ENCODE data around the gene FAM120AOS.

FAM120AOS gene

GRCh38 chr9:93419023-93419422 is 34.4 kb downstream of the FAM120AOS start:
- Histone ChIP-seq H3K4me3 (ENCODE audit: low read length) (no peak overlapping the region), H3K9me3 (ENCODE audit: insufficient read depth, low read length) (no peaks in the 10 kb centered on the region), H3K4me2 (ENCODE audit: low read length) (no peak overlapping the region), H3K9ac (ENCODE audit: low read length) (no peak overlapping the region), H3K27me3 (ENCODE audit: low read depth, low read length) (no peaks in the 10 kb centered on the region), H3K79me2 (ENCODE audit: low read length) (no peaks in the 10 kb centered on the region), H2AFZ (ENCODE audit: low read depth, low read length) (no peak overlapping the region), H3K36me3 (replicated peaks; ENCODE audit: low read depth, low read length) (no peaks in the 10 kb centered on the region), H3K4me1 (ENCODE audit: low read length) (no peaks in the 10 kb centered on the region), H4K20me1 (ENCODE audit: insufficient read depth, low read length) (no peaks in the 10 kb centered on the region), H3K27ac (ENCODE audit: low read length) (no peak overlapping the region)
- no peak for TF ChIP-seq EZH2phosphoT487 (IDR thresholded peaks at IDR 0.05; ENCODE audit: low read depth)
- no peak for TF ChIP-seq CTCF (IDR thresholded peaks at IDR 0.05; ENCODE audit: low read depth, low read length)

GRCh38 chr9:93417538-93417937 is 35.8 kb downstream of the FAM120AOS start:
- Histone ChIP-seq H3K27me3 (ENCODE audit: low read depth, low read length) (no peaks in the 10 kb centered on the region), H3K4me3 (ENCODE audit: low read length) (no peak overlapping the region), H3K27ac (ENCODE audit: low read length) (no peak overlapping the region), H3K9me3 (ENCODE audit: insufficient read depth, low read length) (no peaks in the 10 kb centered on the region), H3K36me3 (replicated peaks; ENCODE audit: low read depth, low read length) (no peaks in the 10 kb centered on the region), H3K4me2 (ENCODE audit: low read length) (no peak overlapping the region), H3K9ac (ENCODE audit: low read length) (no peak overlapping the region), H3K79me2 (ENCODE audit: low read length) (no peaks in the 10 kb centered on the region), H2AFZ (ENCODE audit: low read depth, low read length) (no peak overlapping the region), H4K20me1 (ENCODE audit: insufficient read depth, low read length) (no peaks in the 10 kb centered on the region), H3K4me1 (ENCODE audit: low read length) (no peaks in the 10 kb centered on the region)
- no peak for TF ChIP-seq EZH2phosphoT487 (IDR thresholded peaks at IDR 0.05; ENCODE audit: low read depth)
- no peak for TF ChIP-seq CTCF (IDR thresholded peaks at IDR 0.05; ENCODE audit: low read depth, low read length)

GRCh38 chr9:93416530-93417235 is 36.7 kb downstream of the FAM120AOS start:
- TF ChIP-seq EZH2phosphoT487 (IDR thresholded peaks at IDR 0.05; ENCODE audit: low read depth) = no peak
- no peak for TF ChIP-seq CTCF (IDR thresholded peaks at IDR 0.05; ENCODE audit: low read depth, low read length)

GRCh38 chr9:93415176-93415690 is 38.1 kb downstream of the FAM120AOS start:
- Histone ChIP-seq H3K27me3 (ENCODE audit: low read depth, low read length) (no peaks in the 10 kb centered on the region), H3K4me3 (ENCODE audit: low read length) (no peak overlapping the region), H3K79me2 (ENCODE audit: low read length) (no peaks in the 10 kb centered on the region), H3K9ac (ENCODE audit: low read length) (no peak overlapping the region), H4K20me1 (ENCODE audit: insufficient read depth, low read length) (no peaks in the 10 kb centered on the region), H3K27ac (ENCODE audit: low read length) (no peak overlapping the region), H3K9me3 (ENCODE audit: insufficient read depth, low read length) (no peaks in the 10 kb centered on the region), H3K36me3 (replicated peaks; ENCODE audit: low read depth, low read length) (no peaks in the 10 kb centered on the region), H3K4me1 (ENCODE audit: low read length) (no peaks in the 10 kb centered on the region), H2AFZ (ENCODE audit: low read depth, low read length) (no peak overlapping the region), H3K4me2 (ENCODE audit: low read length) (no peak overlapping the region)
- TF ChIP-seq EZH2phosphoT487 (IDR thresholded peaks at IDR 0.05; ENCODE audit: low read depth) (no peak), CTCF (IDR thresholded peaks at IDR 0.05; ENCODE audit: low read depth, low read length) (no peak)

More at GRCh38 chr9:93416530-93417235, 36.7 kb downstream of the FAM120AOS start:
- Histone ChIP-seq H3K4me1 (ENCODE audit: low read length) (no peaks in the 10 kb centered on the region), H4K20me1 (ENCODE audit: insufficient read depth, low read length) (no peaks in the 10 kb centered on the region), H2AFZ (ENCODE audit: low read depth, low read length) (no peak overlapping the region), H3K9me3 (ENCODE audit: insufficient read depth, low read length) (no peaks in the 10 kb centered on the region), H3K4me2 (ENCODE audit: low read length) (no peak overlapping the region), H3K9ac (ENCODE audit: low read length) (no peak overlapping the region), H3K27ac (ENCODE audit: low read length) (no peak overlapping the region), H3K79me2 (ENCODE audit: low read length) (no peaks in the 10 kb centered on the region), H3K4me3 (ENCODE audit: low read length) (no peak overlapping the region), H3K27me3 (ENCODE audit: low read depth, low read length) (no peaks in the 10 kb centered on the region), H3K36me3 (replicated peaks; ENCODE audit: low read depth, low read length) (no peaks in the 10 kb centered on the region)

Data from OCI-LY3 (cell line).